HG02852 (cell line): ENCODE results near the gene TMPRSS6.

Source experiments
- ATAC-seq: cut with Tn5 transposase; IDR thresholded peaks from one replicate; pipeline ENCODE4 v1.9.1; 2021; ENCODE audit warnings: mild to moderate bottlenecking, moderate library complexity; ENCODE audit not compliant: unreplicated experiment

Gene TMPRSS6

GRCh38 chr22:37141476-37141875, 32.0 kb upstream of the TMPRSS6 start:
- no peak for ATAC-seq

GRCh38 chr22:37140686-37141323, 31.3 kb upstream of the TMPRSS6 start:
- no peak for ATAC-seq

GRCh38 chr22:37139762-37140161, 30.2 kb upstream of the TMPRSS6 start:
- no peak for ATAC-seq

GRCh38 chr22:37138849-37139561, 29.5 kb upstream of the TMPRSS6 start:
- ATAC-seq, result no peak

GRCh38 chr22:37137903-37138665, 28.6 kb upstream of the TMPRSS6 start:
- ATAC-seq, result no peak

GRCh38 chr22:37137131-37137530, 27.6 kb upstream of the TMPRSS6 start:
- no peak for ATAC-seq

GRCh38 chr22:37135023-37135422, 25.5 kb upstream of the TMPRSS6 start:
- no peak for ATAC-seq

GRCh38 chr22:37133304-37134018, 23.9 kb upstream of the TMPRSS6 start:
- no peak for ATAC-seq

GRCh38 chr22:37132773-37133172, 23.3 kb upstream of the TMPRSS6 start:
- no peak for ATAC-seq

GRCh38 chr22:37129866-37130441, 20.4 kb upstream of the TMPRSS6 start:
- no peak for ATAC-seq

- no peak for ATAC-seq
Observed at GRCh38 chr22:37128555-37129281, 19.2 kb upstream of the TMPRSS6 start.

GRCh38 chr22:37127350-37127878, 17.9 kb upstream of the TMPRSS6 start:
- ATAC-seq, result no peak

GRCh38 chr22:37126882-37127281, 17.4 kb upstream of the TMPRSS6 start:
- ATAC-seq, result no peak

GRCh38 chr22:37126383-37126782, 16.9 kb upstream of the TMPRSS6 start:
- no peak for ATAC-seq

- ATAC-seq, result no peak
Observed at GRCh38 chr22:37123649-37124048, 14.1 kb upstream of the TMPRSS6 start.

- ATAC-seq, result no peak
Observed at GRCh38 chr22:37122598-37123180, 13.2 kb upstream of the TMPRSS6 start.

GRCh38 chr22:37121887-37122591, 12.5 kb upstream of the TMPRSS6 start:
- peak; percentile 79 for ATAC-seq

- ATAC-seq, result no peak
Observed at GRCh38 chr22:37120569-37121340, 11.2 kb upstream of the TMPRSS6 start.
